ENCODE results near the gene CPED1.

CPED1 gene

GRCh38 chr7:120988591-120989256 is at the start of gene CPED1:
TSS of gene CPED1 (plus strand) at chr7:120988711. CDS start at chr7:120989622, 911 bp downstream.
- no peak for DNase-seq

GRCh38 chr7:120939345-120939744 is 49.2 kb upstream of the CPED1 start:
- DNase-seq, result no peak

GRCh38 chr7:120941064-120941463 is 47.4 kb upstream of the CPED1 start:
- DNase-seq, result no peak

GRCh38 chr7:120941856-120942255 is 46.7 kb upstream of the CPED1 start:
- no peak for DNase-seq

GRCh38 chr7:120942861-120943260 is 45.6 kb upstream of the CPED1 start:
- no peak for DNase-seq

GRCh38 chr7:120944826-120945562 is 43.5 kb upstream of the CPED1 start:
- DNase-seq, result no peak

GRCh38 chr7:120947980-120948379 is 40.5 kb upstream of the CPED1 start:
- DNase-seq, result no peak

- no peak for DNase-seq
Observed at GRCh38 chr7:120949393-120949911, 39.1 kb upstream of the CPED1 start.

GRCh38 chr7:120949998-120950538 is 38.4 kb upstream of the CPED1 start:
- no peak for DNase-seq

GRCh38 chr7:120950539-120951308 is 37.8 kb upstream of the CPED1 start, which contains the start of gene ING3:
TSS of gene ING3 (plus strand) at chr7:120950777. CDS start at chr7:120950897, 120 bp downstream.
- peak; percentile 93 for DNase-seq

GRCh38 chr7:120951309-120951699 is 37.2 kb upstream of the CPED1 start:
- DNase-seq, result no peak

GRCh38 chr7:120951826-120952225 is 36.7 kb upstream of the CPED1 start:
- no peak for DNase-seq

GRCh38 chr7:120955577-120956149 is 32.8 kb upstream of the CPED1 start:
- DNase-seq, result no peak

- DNase-seq, result no peak
Observed at GRCh38 chr7:120959929-120960484, 28.5 kb upstream of the CPED1 start.

- DNase-seq, result no peak
Observed at GRCh38 chr7:120960714-120961113, 27.8 kb upstream of the CPED1 start.

GRCh38 chr7:120961638-120962173 is 26.8 kb upstream of the CPED1 start:
- no peak for DNase-seq

- DNase-seq, result no peak
Observed at GRCh38 chr7:120964088-120964487, 24.4 kb upstream of the CPED1 start.

GRCh38 chr7:120966961-120967360 is 21.6 kb upstream of the CPED1 start:
- no peak for DNase-seq

GRCh38 chr7:120973849-120974248 is 14.7 kb upstream of the CPED1 start:
- no peak for DNase-seq

GRCh38 chr7:120979765-120980499 is 8.6 kb upstream of the CPED1 start:
- DNase-seq, result no peak

GRCh38 chr7:120981117-120981516 is 7.4 kb upstream of the CPED1 start:
- no peak for DNase-seq
